WTC11 (cell line): ENCODE data around the gene SPEM1.

Source experiments
- ARID4B ChIP-seq: sonication (generic); formaldehyde crosslinking; IDR thresholded peaks from 2 replicates; pipeline ENCODE4 v1.8.0; 2023; ENCODE audit warnings: missing genetic modification reagents, mild to moderate bottlenecking, borderline replicate concordance
- CREB1 ChIP-seq: sonication (generic); formaldehyde crosslinking; IDR thresholded peaks from 2 replicates; pipeline ENCODE4 v1.8.0; 2023; ENCODE audit warnings: mild to moderate bottlenecking, missing genetic modification reagents
- CTCF ChIP-seq: fragments of 200-600 bp; IDR thresholded peaks from 2 replicates; pipeline ENCODE4 v1.8.0; 2022; ENCODE audit warnings: antibody characterized with exemption

- TF ChIP-seq CTCF (no peak), ARID4B (no peak), CREB1 (CRISPR knock-in tag) (no peak)
These were observed 4.3 kb upstream of the SPEM1 start for GRCh38 chr17:7415784-7416183.
